ENCODE results near the gene TRIM29.

Gene TRIM29

GRCh38 chr11:120130991-120131760 lies 6.7 kb downstream of the TRIM29 start:
- DNase-seq (ENCODE audit: low read depth) = no peak
- H3K4me3 ChIP-seq (ENCODE audit: low read length) = no peak overlapping the region
- no peak for TF ChIP-seq CTCF (conservative IDR thresholded peaks at IDR 0.05; ENCODE audit: low read depth, low read length)

DNA sequence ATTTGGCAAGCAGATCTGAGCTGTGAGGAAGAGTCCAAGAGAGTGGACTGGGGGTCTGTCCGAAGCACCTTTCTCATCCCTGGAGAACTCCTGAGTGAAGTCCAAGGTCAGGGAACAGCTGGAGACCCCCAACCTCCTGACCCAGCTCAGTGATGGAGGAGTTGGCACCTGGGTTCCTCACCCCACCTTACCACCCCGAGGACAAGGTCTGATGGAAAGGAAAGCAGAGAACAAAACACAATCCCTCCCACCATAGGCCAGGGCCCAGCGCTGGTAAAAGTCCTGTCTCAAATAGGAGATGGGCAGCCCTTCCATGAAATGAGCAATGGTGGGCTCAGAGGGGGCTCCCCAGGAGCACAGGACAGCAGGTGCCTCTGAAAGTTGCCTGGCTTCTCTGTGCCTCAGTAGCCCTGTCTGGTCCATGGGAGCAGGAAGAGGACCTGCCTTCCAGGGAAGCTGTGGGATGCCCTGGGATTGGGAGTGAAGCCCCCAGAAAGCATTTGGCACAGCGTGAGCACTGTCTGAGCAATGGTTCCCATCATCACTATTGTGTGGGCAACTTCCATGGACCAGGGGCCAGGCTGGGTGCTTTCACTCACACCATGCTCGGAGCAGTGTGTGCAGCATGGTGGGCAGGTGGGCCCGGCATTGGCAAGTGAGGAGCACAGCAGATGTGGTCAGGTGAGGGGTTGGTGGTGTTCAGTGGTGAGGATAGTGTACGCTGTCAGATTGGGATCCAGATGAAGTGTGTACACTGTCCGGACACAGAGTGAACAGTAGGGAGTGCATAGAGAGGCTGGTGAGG lies 7.5 kb downstream of the TRIM29 start:
- no peak for DNase-seq (ENCODE audit: low read depth)
- H3K4me3 ChIP-seq (ENCODE audit: low read length) = no peak overlapping the region
- TF ChIP-seq CTCF (conservative IDR thresholded peaks at IDR 0.05; ENCODE audit: low read depth, low read length) = no peak

DNA sequence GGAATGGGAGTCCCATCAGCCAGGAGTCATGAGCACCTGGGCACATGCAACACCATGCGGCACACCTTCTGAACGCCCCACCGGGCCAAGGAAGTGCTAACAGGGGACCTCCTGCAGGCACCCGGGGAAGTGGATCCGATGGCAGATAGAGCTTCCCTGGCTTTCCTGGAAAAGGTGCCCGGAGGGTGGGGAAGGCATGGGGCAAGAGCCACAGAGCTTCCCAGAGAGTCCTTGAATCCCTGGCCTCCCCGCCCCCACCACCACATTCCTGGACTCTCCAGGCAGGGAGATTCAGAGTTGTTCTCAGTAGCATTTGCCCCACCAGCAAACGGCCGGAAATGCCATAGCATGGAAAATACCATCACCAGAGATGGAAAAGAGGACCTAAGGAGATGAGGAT lies 8.3 kb downstream of the TRIM29 start:
- TF ChIP-seq CTCF (conservative IDR thresholded peaks at IDR 0.05; ENCODE audit: low read depth, low read length) = no peak
- H3K4me3 ChIP-seq (ENCODE audit: low read length) = no peak overlapping the region
- no peak for DNase-seq (ENCODE audit: low read depth)

DNA sequence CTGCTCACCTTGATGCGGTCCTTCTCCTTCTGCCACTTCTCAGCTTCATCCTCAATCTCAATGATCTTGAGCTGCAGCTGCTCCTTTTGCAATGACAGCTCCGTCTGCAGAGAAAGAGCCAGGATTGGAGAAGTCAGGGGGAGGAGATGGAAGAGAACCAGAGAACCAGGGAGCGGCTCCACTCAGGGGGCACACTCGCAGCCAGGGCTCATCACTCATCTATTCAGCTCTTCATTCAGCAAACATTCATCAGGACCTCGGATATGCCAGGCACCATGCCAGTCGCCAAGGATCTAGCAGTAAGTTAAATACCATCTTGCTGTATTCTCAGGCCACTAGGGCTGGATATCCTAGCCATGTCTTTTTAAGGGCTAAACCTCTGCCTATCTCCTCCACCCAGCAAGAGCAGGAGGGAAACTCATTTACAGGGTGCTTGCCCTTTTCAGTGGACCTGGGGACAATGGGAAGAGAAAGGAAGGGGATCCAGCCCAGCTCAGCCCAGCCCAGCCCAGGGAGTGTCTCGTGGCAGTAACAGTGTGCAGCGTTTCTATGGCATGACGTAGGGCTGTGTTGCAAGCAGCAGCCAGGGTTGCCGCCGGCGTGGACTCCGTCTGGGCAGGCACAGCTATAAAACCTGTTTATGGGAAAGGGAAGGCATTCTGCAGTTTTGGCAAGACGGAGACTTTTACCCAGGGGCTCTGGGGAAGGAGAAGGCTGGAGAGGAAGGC lies 9.4 kb downstream of the TRIM29 start:
- H3K4me3 ChIP-seq (ENCODE audit: low read length) = no peak overlapping the region
- DNase-seq (ENCODE audit: low read depth) = no peak
- TF ChIP-seq CTCF (conservative IDR thresholded peaks at IDR 0.05; ENCODE audit: low read depth, low read length) = no peak

GRCh38 chr11:120127236-120127635 lies 10.7 kb downstream of the TRIM29 start:
- no peak for DNase-seq (ENCODE audit: low read depth)
- TF ChIP-seq CTCF (conservative IDR thresholded peaks at IDR 0.05; ENCODE audit: low read depth, low read length) = no peak
- H3K4me3 ChIP-seq (ENCODE audit: low read length) = no peak overlapping the region

GRCh38 chr11:120126620-120127019 lies 11.3 kb downstream of the TRIM29 start:
- no peak for TF ChIP-seq CTCF (conservative IDR thresholded peaks at IDR 0.05; ENCODE audit: low read depth, low read length)
- H3K4me3 ChIP-seq (ENCODE audit: low read length) = no peak overlapping the region
- DNase-seq (ENCODE audit: low read depth) = no peak

All from retinal pigment epithelial cell (primary cell).